ENCODE measurements around the gene ATP8B3. TPM values are rescaled to one million over a fixed set of nuclear protein-coding genes. Genes with fewer than 3 reads are reported as not detected.
"Not testable (repeated sequence)": the region's sequence is repeated elsewhere in the genome, so short reads cannot be mapped to it uniquely, and the experiment has no call there.

The ATP8B3 gene
- total RNA-seq, 1 experiment from 2014 or later = not detected

GRCh38 chr19:1770866-1771576 is 41.1 kb downstream of the ATP8B3 start:
- Histone ChIP-seq H3K27me3 (peaks cover 12% of the 10 kb centered on the region; the same call in 1 of the 2 replicates), H3K9me3 (peaks cover 8% of the 10 kb centered on the region), H3K36me3 (no peaks in the 10 kb centered on the region), H3K4me3 (no peak overlapping the region)
- DNase-seq = no peak

DNA sequence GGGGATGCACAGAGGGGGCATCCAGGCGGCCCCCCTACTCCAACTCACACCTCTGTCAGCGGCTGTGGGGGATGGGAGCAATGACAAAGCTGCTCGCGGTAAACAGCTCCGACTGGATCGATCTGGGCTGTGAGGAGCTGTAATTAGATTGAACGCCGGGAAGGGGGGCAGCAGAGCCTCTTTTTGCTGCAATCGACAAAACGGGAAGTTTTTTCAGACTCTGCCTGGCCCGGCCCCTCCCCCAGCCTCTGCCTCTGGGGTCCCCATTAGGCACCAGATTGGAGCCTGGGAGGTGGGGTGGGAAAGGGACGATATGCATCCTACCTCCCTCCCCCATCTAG is 42.5 kb downstream of the ATP8B3 start:
- Histone ChIP-seq H3K36me3 (no peaks in the 10 kb centered on the region), H3K27me3 (peaks cover 14% of the 10 kb centered on the region), H3K9me3 (peaks cover 8% of the 10 kb centered on the region), H3K4me3 (no peak overlapping the region)
- no peak for DNase-seq

DNA sequence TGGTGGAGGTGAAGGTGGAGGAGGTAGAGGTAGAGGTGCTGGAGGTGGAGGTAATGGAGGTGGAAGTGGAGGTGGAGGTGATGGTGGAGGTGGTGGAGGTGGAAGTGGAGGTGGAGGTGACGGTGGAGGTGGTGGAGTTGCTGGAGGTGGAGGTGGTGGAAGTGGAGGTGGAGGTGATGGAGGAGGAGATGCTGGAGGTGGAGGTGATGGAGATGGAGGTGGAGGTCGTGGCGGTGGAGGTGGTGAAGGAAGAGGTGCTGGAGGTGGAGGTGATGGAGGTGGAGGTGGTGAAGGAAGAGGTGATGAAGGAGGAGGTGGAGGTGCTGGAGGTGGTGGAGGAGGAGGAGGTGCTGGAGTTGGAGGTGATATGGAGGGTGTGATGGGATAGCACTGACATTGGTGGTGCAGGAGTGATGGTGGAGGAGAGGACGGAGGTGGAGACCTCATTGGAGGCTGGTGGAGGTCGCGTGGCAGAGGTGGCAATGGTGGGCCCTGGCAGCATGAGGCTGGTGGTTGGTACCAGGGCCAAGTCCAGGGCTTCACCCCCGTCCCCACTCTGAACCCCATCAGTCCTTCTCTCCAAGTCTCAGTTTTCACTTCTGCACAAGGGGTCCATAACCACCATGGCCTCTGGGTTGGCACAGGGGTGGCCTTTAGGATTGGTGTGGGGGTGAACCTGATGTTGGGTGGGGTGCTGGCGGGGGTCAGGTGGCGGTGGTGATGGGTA is 43.0 kb downstream of the ATP8B3 start:
- no peaks in the 10 kb centered on the region for H3K36me3 ChIP-seq
- H3K27me3 ChIP-seq = peaks cover 16% of the 10 kb centered on the region
- H3K4me3 ChIP-seq = no peak overlapping the region
- H3K9me3 ChIP-seq = peaks cover 8% of the 10 kb centered on the region
- no peak for DNase-seq

- no peak overlapping the region for H3K4me3 ChIP-seq
- H3K27me3 ChIP-seq = peaks cover 23% of the 10 kb centered on the region
- H3K36me3 ChIP-seq = no peaks in the 10 kb centered on the region
- H3K9me3 ChIP-seq = peaks cover 8% of the 10 kb centered on the region
- no peak for DNase-seq
Observed at GRCh38 chr19:1768248-1768647, 43.8 kb downstream of the ATP8B3 start.

DNA sequence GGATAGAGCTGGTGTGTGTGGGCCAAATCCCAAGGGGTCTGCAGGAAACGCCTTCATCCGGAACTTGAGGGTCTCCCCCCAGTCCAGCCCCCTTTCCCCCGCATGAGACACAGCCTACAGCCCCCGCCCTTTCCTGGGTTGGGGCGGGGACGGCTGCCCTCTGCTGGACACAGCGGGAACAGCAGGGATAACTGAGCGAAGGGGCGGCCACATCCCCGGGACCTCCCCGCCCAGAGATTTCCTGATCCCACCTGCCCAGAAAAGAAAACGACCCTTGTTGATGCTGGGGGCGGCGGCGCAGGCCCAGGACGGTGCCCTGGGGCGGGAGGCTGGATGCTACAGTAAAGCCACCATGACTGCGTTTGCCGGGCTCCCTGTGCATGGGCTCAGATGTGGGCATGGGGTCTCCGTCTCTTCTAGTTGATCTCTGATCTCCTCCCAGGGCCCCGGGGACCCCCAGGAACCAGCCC is 44.6 kb downstream of the ATP8B3 start:
- H3K9me3 ChIP-seq = peaks cover 8% of the 10 kb centered on the region
- H3K4me3 ChIP-seq = no peak overlapping the region
- H3K36me3 ChIP-seq = no peaks in the 10 kb centered on the region
- no peak for DNase-seq
- peaks cover 28% of the 10 kb centered on the region for H3K27me3 ChIP-seq

DNA sequence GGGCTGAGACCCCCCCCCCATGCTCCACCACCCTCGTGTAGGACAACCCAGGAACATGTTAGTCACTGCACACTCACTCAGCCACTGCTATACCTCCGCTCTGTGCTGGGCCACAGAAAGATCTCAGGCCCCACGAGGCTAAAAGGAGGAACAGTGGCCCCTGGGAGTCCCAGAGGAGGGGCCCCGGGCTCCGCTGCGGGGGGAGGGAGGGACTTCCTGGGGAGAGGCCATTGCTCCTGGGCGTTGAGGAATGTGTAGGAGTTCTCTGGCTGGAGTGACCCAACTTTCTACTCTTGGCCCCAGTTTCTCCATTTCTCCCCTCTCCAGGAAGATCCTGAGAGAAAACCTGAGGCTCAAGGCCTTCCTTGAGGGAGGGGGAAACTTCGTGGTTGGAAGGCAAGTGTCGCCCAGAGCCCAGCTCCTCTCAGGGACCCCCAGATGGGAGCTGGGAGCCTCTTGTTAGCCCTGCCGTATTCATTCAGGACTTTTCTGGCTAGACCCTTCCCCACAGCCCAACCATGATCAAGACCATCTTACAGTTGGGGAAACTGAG is 45.2 kb downstream of the ATP8B3 start:
- H3K27me3 ChIP-seq = peaks cover 34% of the 10 kb centered on the region
- no peak for DNase-seq
- H3K36me3 ChIP-seq = no peaks in the 10 kb centered on the region
- no peak overlapping the region for H3K4me3 ChIP-seq
- peaks cover 8% of the 10 kb centered on the region for H3K9me3 ChIP-seq

GRCh38 chr19:1765904-1766799 is 45.9 kb downstream of the ATP8B3 start:
- Histone ChIP-seq H3K4me3 (no peak overlapping the region), H3K27me3 (peaks cover 42% of the 10 kb centered on the region), H3K36me3 (no peaks in the 10 kb centered on the region), H3K9me3 (peaks cover 4% of the 10 kb centered on the region)
- no peak for DNase-seq

DNA sequence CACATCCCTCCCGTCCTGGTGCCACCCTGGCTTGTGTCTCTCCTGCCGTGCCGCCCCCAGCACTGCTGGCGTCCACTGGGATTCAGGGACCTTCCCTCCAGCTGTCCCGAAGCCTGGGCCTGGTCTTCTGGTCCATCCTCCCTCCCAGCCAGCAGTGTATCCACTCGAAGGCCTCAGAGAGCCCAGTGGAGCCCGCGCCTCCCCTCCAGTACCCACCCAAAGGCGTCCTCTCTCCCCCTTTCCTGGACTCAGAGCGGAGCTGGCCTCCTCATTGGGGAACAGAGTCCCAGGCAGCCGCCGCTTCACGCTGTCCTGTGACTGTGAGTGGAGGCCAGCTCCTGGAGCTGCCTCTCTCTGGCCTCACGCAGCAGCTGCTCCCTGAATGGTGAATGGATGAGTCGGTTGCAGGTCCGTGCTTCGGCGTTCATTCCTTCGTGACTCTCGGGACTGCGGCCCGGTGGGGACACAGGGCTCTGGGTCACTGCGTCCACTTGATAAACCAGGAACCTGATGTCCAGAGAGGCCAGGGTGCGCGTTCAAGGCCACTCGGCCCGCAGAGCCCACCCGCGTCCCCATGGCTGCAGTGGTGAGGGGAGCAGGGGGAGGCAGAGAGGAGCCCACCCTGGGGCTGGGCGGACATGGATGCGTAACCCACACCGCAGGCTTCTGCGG is 46.7 kb downstream of the ATP8B3 start:
- DNase-seq = no peak
- Histone ChIP-seq H3K9me3 (no peaks in the 10 kb centered on the region), H3K36me3 (no peaks in the 10 kb centered on the region), H3K27me3 (peaks cover 46% of the 10 kb centered on the region), H3K4me3 (no peak overlapping the region)

GRCh38 chr19:1764729-1765128 is 47.3 kb downstream of the ATP8B3 start:
- peaks cover 53% of the 10 kb centered on the region for H3K27me3 ChIP-seq
- H3K36me3 ChIP-seq = no peaks in the 10 kb centered on the region
- DNase-seq = no peak
- H3K4me3 ChIP-seq = no peak overlapping the region
- no peaks in the 10 kb centered on the region for H3K9me3 ChIP-seq

- H3K4me3 ChIP-seq = no peak overlapping the region
- H3K9me3 ChIP-seq = no peaks in the 10 kb centered on the region
- peaks cover 58% of the 10 kb centered on the region for H3K27me3 ChIP-seq
- DNase-seq = no peak
- H3K36me3 ChIP-seq = no peaks in the 10 kb centered on the region
Observed at GRCh38 chr19:1763648-1764639, 48.1 kb downstream of the ATP8B3 start.

- H3K36me3 ChIP-seq = no peaks in the 10 kb centered on the region
- no peak overlapping the region for H3K4me3 ChIP-seq
- H3K27me3 ChIP-seq = peaks cover 67% of the 10 kb centered on the region
- H3K9me3 ChIP-seq = no peaks in the 10 kb centered on the region
- no peak for DNase-seq
Observed at GRCh38 chr19:1762243-1763117, 49.6 kb downstream of the ATP8B3 start.

GRCh38 chr19:1761528-1762242 is 50.4 kb downstream of the ATP8B3 start:
- no peak for DNase-seq
- no peaks in the 10 kb centered on the region for H3K36me3 ChIP-seq
- H3K4me3 ChIP-seq = no peak overlapping the region
- H3K27me3 ChIP-seq = peaks cover 71% of the 10 kb centered on the region
- no peaks in the 10 kb centered on the region for H3K9me3 ChIP-seq

GRCh38 chr19:1760786-1761527 is 51.1 kb downstream of the ATP8B3 start:
- not testable (repeated sequence) for H3K9me3 ChIP-seq, DNase-seq, H3K36me3 ChIP-seq, H3K4me3 ChIP-seq
- peaks cover 73% of the 10 kb centered on the region for H3K27me3 ChIP-seq
